CD8-positive, alpha-beta memory T cell (primary cell): ENCODE measurements around the gene EYA2. TPM values are rescaled to one million over a fixed set of nuclear protein-coding genes. Genes with fewer than 3 reads are reported as not detected.

Experiments used
- CTCF ChIA-PET: fragments of 350-600 bp; sonication (Branson Sonifier 250); formaldehyde crosslinking; loops from one replicate; lab custom pipeline; 2021; ENCODE audit warnings: antibody characterized with exemption; lab: Charles Lee
- POLR2A ChIA-PET: fragments of 350-600 bp; sonication (Branson Sonifier 250); formaldehyde crosslinking; loops from one replicate; lab custom pipeline; 2021; ENCODE audit warnings: antibody characterized with exemption; lab: Charles Lee
- DNase-seq, 5 donors: peaks; one replicate each; pipeline versions ENCODE4 v3.0.0 to v3.0.0-alpha.2; 2020 to 2022; ENCODE audit warnings: mixed read lengths in 1 of 5
- H3K27ac ChIP-seq: one replicate; pipeline ENCODE4 v1.7.0; 2013; ENCODE audit warnings: low read depth, mild to moderate bottlenecking, low read length, moderate library complexity
- H3K27me3 ChIP-seq: 2 replicates; pipeline ENCODE4 v1.7.0; 2013; ENCODE audit warnings: low read length, mild to moderate bottlenecking; ENCODE audit not compliant: insufficient read depth, poor library complexity, severe bottlenecking
- H3K36me3 ChIP-seq: 2 replicates; pipeline ENCODE4 v1.7.0; 2013; ENCODE audit warnings: mild to moderate bottlenecking, low read length, moderate library complexity; ENCODE audit not compliant: insufficient read depth
- H3K4me1 ChIP-seq: 2 replicates; pipeline ENCODE4 v1.7.0; 2013; ENCODE audit warnings: mild to moderate bottlenecking, low read length, moderate library complexity; ENCODE audit not compliant: insufficient read depth
- H3K4me3 ChIP-seq: 2 replicates; pipeline ENCODE4 v1.7.0; 2013; ENCODE audit warnings: mild to moderate bottlenecking, low read length
- H3K9me3 ChIP-seq: 2 replicates; pipeline ENCODE4 v1.7.0; 2013; ENCODE audit warnings: mild to moderate bottlenecking, low read length
- H3K27ac Mint-ChIP-seq, 8 donors: one replicate each; pipeline ENCODE4 v1.8.0; 2020 to 2021; ENCODE audit warnings: mixed read lengths in 8 of 8, mild to moderate bottlenecking in 6 of 8, inconsistent platforms in 3 of 8, moderate library complexity in 3 of 8
- H3K27me3 Mint-ChIP-seq, 2 donors: one replicate each; pipeline ENCODE4 v1.8.0; 2020 to 2021; ENCODE audit warnings: mixed read lengths in 2 of 2, mild to moderate bottlenecking in 1 of 2, moderate library complexity in 1 of 2
- H3K36me3 Mint-ChIP-seq, 3 donors: one replicate each; pipeline ENCODE4 v1.8.0; 2020 to 2021; ENCODE audit warnings: mixed read lengths in 3 of 3, inconsistent platforms in 1 of 3, mild to moderate bottlenecking in 1 of 3
- H3K4me1 Mint-ChIP-seq, 3 donors: one replicate each; pipeline ENCODE4 v1.8.0; 2020 to 2021; ENCODE audit warnings: mixed read lengths in 3 of 3, inconsistent platforms in 1 of 3, mild to moderate bottlenecking in 1 of 3
- H3K4me3 Mint-ChIP-seq, 7 donors: one replicate each; pipeline ENCODE4 v1.8.0; 2020 to 2021; ENCODE audit warnings: mixed read lengths in 7 of 7, mild to moderate bottlenecking in 6 of 7, moderate library complexity in 4 of 7, inconsistent platforms in 2 of 7
- H3K9me3 Mint-ChIP-seq, 5 donors: one replicate each; pipeline ENCODE4 v1.8.0; 2020 to 2022; ENCODE audit warnings: mixed read lengths in 5 of 5, mild to moderate bottlenecking in 3 of 5, moderate library complexity in 2 of 5, inconsistent platforms in 1 of 5
- polyA plus RNA-seq: library from polyadenylated mRNA; unstranded; fragments of 300-500 nt; fragmentation: Illumina TruSeq; gene quantifications from one replicate; pipeline ENCODE4 v1.2.3, GENCODE V29; 2021
- total RNA-seq, 2 experiments: library from RNA; stranded (reverse); gene quantifications; one replicate each; pipeline ENCODE4 v1.2.3, GENCODE V29; 2021

EYA2 gene
- total and polyA plus RNA-seq, 3 experiments from 2014 or later = not detected

DNA sequence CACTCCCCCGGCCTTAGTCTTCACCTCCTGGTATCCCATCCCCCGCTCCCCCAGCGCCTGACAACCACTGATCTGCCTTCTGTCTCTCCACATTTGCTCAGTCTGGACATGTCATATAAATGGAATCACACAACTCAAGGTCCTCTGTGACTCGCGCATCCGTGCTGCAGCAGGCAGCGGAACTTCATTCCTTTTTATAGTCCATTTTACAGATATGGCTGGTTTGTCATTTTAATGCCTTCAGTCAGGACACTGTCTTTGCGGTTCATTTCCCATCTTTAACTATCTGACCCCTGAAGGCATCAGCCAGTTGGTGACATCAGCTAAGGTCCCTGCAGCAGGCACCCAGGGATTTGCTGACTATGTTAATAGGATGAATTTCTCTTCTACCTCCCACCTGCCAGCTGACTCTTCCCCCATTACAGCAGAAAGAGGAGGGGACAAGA, 336.2 kb downstream of the EYA2 start:
- H3K4me1 Mint-ChIP-seq = no peaks in the 10 kb centered on the region

DNA sequence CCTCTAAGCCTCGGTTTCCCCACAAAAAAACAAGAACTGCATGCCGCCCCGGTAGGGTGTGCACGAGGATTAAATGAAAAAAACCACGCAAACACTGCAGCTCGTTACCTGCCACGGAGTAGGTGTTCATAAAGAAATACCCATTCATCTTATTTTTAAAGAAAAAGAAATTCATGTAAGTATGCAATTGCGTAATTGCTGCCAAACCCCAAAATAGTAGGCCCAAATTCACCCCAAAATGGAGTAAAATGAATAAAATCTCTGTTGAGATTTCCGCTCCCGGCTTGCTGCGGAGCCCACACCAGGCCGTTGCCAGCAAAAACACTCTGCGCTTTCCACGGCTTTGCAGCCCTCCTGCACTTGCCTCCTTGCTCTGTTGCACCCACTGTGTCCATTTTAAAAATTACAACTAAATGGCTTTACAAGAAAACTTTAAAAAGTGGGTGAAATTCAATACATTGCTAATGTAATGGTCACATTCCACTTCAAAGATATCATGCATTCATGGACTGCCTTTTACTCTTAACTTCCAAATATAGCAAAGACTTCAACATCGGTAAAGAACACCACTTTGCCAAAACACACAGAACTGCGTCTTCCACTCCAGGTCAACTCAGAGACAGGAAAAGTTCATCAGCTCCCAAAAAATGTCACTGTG, 336.9 kb downstream of the EYA2 start:
- CTCF ChIA-PET = interaction anchor here (1.1 to 1.2 kb wide), 2 partner anchors 9 to 153 kb away, joined by 4 read pairs; no protein-coding TSS in a partner anchor
- DNase-seq = no peak
- no peaks in the 10 kb centered on the region for H3K9me3 Mint-ChIP-seq
- no peaks in the 10 kb centered on the region for H3K4me1 ChIP-seq
- H3K27ac Mint-ChIP-seq = peak overlapping the region in 1 of 8 donors; percentile 82
- POLR2A ChIA-PET = no interaction called here
- no peaks in the 10 kb centered on the region for H3K4me1 Mint-ChIP-seq
- H3K36me3 ChIP-seq = peaks cover 53% of the 10 kb centered on the region
- no peaks in the 10 kb centered on the region for H3K27me3 ChIP-seq
- H3K27ac ChIP-seq = no peak overlapping the region
- no peak overlapping the region for H3K4me3 ChIP-seq
- no peaks in the 10 kb centered on the region for H3K9me3 ChIP-seq
- no peaks in the 10 kb centered on the region for H3K27me3 Mint-ChIP-seq
- no peak overlapping the region for H3K4me3 Mint-ChIP-seq
- peaks cover 5 to 86% (median 16%) of the 10 kb centered on the region in 3 donors for H3K36me3 Mint-ChIP-seq

More for the DNA sequence above, 336.2 kb downstream of the EYA2 start:
- DNase-seq = no peak
- Histone ChIP-seq H3K27ac (no peak overlapping the region), H3K4me3 (no peak overlapping the region), H3K27me3 (no peaks in the 10 kb centered on the region), H3K4me1 (no peaks in the 10 kb centered on the region), H3K9me3 (no peaks in the 10 kb centered on the region), H3K36me3 (peaks cover 46% of the 10 kb centered on the region)
- no peak overlapping the region for H3K4me3 Mint-ChIP-seq
- no peaks in the 10 kb centered on the region for H3K27me3 Mint-ChIP-seq
- ChIA-PET POLR2A (no interaction called here), CTCF (no interaction called here)
- peak overlapping the region in 2 of 8 donors; percentile 9 to 82 for H3K27ac Mint-ChIP-seq
- H3K9me3 Mint-ChIP-seq = no peaks in the 10 kb centered on the region
- H3K36me3 Mint-ChIP-seq = peaks cover 5 to 86% (median 15%) of the 10 kb centered on the region in 3 donors

DNA sequence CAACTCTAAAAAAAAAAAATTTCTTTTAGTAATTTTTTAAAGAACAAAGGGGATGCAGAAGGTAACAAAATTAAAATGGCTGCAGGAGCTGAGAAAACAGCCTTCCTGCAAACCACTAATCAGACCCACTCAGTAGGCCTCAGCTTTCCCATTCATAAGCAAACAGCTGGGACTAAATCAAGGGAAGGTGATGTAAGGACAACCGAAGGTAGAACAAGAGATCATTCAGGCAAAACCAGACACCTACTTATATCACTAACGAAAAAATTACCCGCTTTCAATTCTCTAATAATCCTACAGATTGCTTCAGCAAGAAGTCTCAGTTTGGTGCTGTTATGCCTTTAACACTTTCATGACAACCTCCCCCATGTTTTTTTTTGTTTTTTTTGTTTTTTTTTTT, 337.9 kb downstream of the EYA2 start:
- H3K36me3 ChIP-seq = peaks cover 48% of the 10 kb centered on the region
- no peak overlapping the region for H3K4me3 ChIP-seq
- DNase-seq = no peak
- POLR2A ChIA-PET = no interaction called here
- H3K9me3 ChIP-seq = no peaks in the 10 kb centered on the region
- H3K27me3 ChIP-seq = no peaks in the 10 kb centered on the region
- CTCF ChIA-PET = interaction anchor here (1.1 to 1.2 kb wide), 2 partner anchors 10 to 152 kb away, joined by 4 read pairs; no protein-coding TSS in a partner anchor
- H3K4me3 Mint-ChIP-seq = no peak overlapping the region
- no peaks in the 10 kb centered on the region for H3K4me1 Mint-ChIP-seq
- no peak overlapping the region for H3K27ac ChIP-seq
- H3K27ac Mint-ChIP-seq = peak overlapping the region in 3 of 8 donors; percentile 9 to 57 (median 15)
- H3K36me3 Mint-ChIP-seq = peaks cover 5 to 85% (median 13%) of the 10 kb centered on the region in 3 donors
- no peaks in the 10 kb centered on the region for H3K27me3 Mint-ChIP-seq
- H3K9me3 Mint-ChIP-seq = no peaks in the 10 kb centered on the region
- H3K4me1 ChIP-seq = no peaks in the 10 kb centered on the region

DNA sequence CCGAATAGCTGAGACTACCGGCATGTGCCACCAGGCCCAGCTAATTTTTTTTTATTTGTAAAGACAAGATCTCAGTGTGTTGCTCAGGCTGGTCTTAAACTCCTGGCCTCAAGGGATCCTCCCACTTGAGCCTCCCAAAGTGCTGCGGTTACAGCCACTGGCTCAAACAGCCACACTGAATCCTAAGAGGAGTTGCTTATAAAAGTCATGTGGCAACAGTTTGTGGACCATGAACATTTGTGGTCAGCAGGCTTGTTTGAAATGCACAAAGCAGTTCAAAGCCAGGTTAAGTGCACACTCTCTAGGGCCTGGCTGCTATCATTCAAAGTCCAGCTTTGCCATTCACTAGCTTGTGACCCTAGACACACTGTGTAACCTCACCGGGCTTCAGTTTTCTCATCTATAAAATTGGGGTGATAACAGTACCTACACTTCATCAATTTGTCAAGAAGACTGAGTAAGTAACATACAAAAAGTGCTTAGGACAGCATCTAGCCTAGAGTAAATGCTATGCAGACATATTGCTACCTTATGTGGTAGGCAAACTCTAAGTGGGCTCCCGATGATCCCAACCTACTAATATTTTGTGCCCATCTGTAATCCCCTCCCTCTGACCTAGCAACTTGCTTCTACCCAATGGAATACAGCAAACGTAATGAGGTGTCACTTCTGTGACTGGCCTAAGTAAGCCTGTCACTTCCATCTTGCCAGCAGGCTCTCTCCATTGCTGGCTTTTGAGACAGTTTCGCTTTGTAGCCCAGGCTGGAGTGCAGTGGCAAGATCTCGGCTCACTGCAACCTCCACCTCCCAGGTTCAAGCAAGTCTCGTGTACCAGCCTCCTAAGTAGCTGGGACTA, 338.9 kb downstream of the EYA2 start:
- Histone ChIP-seq H3K4me1 (no peaks in the 10 kb centered on the region), H3K36me3 (peaks cover 56% of the 10 kb centered on the region), H3K27me3 (no peaks in the 10 kb centered on the region), H3K4me3 (no peak overlapping the region), H3K9me3 (no peaks in the 10 kb centered on the region), H3K27ac (no peak overlapping the region)
- Mint-ChIP-seq H3K27me3 (no peaks in the 10 kb centered on the region), H3K4me3 (no peak overlapping the region), H3K9me3 (no peaks in the 10 kb centered on the region), H3K36me3 (peaks cover 5 to 86% (median 17%) of the 10 kb centered on the region in 3 donors), H3K27ac (peak overlapping the region in 1 of 8 donors; percentile 82), H3K4me1 (no peaks in the 10 kb centered on the region)
- DNase-seq = no peak
- POLR2A ChIA-PET = no interaction called here
- CTCF ChIA-PET = no interaction called here

DNA sequence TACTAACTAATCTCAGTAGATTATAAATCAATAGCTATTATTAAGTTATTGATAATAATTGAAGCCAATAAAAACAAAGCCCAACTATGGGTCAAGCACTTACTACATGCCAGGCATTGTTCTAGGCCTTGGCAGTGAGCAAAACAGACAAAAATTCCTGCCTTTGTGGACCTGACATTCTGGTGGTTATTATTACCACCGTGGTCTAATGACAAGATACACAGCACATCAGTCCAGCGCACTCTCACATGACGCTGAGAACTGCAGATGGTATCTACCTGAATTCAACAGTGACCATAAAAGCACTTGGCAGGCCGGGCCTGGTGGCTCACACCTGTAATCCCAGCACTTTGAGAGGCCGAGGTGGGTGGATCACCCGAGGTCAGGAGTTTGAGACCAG, 340.5 kb downstream of the EYA2 start:
- POLR2A ChIA-PET = interaction anchor here (0.7 kb wide), 1 partner anchor 12 kb away, joined by 3 read pairs; no protein-coding TSS in a partner anchor
- Histone ChIP-seq H3K27ac (no peak overlapping the region), H3K9me3 (no peaks in the 10 kb centered on the region), H3K27me3 (no peaks in the 10 kb centered on the region), H3K36me3 (peaks cover 52% of the 10 kb centered on the region), H3K4me3 (no peak overlapping the region), H3K4me1 (no peaks in the 10 kb centered on the region)
- peaks cover 0 to 86% (median 21%) of the 10 kb centered on the region in 3 donors for H3K36me3 Mint-ChIP-seq
- H3K27ac Mint-ChIP-seq = no peak overlapping the region
- no peak overlapping the region for H3K4me3 Mint-ChIP-seq
- no peaks in the 10 kb centered on the region for H3K4me1 Mint-ChIP-seq
- no peaks in the 10 kb centered on the region for H3K9me3 Mint-ChIP-seq
- DNase-seq = no peak
- CTCF ChIA-PET = interaction anchor here (1.1 to 1.4 kb wide), 2 partner anchors 30 to 149 kb away, joined by 3 to 4 read pairs; no protein-coding TSS in a partner anchor
- no peaks in the 10 kb centered on the region for H3K27me3 Mint-ChIP-seq

DNA sequence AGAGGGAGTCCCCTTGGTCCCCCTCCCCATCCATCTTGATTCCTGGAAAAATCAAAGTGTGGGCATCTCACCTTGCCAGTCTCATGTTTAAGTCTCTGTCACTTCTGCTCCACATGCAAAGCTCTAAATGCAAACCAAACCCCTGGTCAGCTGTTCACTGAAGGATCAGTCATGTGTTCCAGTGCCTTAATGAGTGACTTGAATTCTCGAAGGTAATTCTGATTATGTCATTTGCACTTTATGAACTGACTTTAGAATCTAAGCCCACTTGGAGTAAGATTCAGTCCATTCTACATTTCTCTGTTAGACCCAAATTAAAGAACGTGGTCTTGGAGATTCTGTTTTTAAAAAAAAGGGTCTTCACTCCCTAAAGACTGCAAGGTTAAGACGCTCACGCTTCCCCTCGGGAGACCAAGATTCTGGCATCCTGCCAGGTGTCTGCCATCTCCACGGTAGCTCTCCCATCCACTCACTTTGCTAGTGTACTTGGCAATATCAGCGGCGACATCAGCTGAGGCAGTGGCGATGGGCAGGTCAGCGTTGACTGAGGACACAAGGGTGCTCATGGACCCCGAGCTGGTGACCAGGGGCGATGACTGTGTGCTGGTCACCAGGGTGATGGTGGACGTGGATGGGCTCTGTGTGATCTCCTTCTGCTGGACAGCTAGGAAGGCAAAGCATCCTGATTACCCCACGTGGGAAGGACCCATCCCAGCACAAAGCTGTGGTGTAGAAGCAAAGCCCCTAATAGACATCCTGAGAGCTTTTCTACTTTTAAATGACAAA, 341.4 kb downstream of the EYA2 start:
- CTCF ChIA-PET = interaction anchor here (1.4 kb wide), 1 partner anchor 31 kb away, joined by 3 read pairs; no protein-coding TSS in a partner anchor
- peaks cover 0 to 79% (median 20%) of the 10 kb centered on the region in 3 donors for H3K36me3 Mint-ChIP-seq
- POLR2A ChIA-PET = no interaction called here

DNA sequence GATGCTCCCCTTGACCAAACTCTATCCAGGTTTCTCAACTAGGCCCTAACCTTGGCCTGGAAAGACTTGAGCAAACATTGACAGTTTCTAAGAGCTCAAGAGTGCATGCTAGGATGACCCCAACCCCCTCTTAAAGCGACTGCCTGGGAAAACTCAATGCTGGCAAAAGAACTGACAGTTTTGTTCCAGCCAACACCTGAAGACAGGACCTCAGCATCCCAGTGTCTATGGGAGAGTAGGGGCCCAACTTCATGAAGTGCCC, 341.9 kb downstream of the EYA2 start:
- CTCF ChIA-PET = interaction anchor here (1.4 kb wide), 1 partner anchor 31 kb away, joined by 3 read pairs; no protein-coding TSS in a partner anchor
- Mint-ChIP-seq H3K4me1 (no peaks in the 10 kb centered on the region), H3K27me3 (no peaks in the 10 kb centered on the region)

More for the DNA sequence above, 341.4 kb downstream of the EYA2 start:
- no peak for DNase-seq
- H3K27me3 Mint-ChIP-seq = no peaks in the 10 kb centered on the region
- Histone ChIP-seq H3K27me3 (no peaks in the 10 kb centered on the region), H3K4me3 (no peak overlapping the region), H3K27ac (no peak overlapping the region), H3K4me1 (no peaks in the 10 kb centered on the region), H3K9me3 (no peaks in the 10 kb centered on the region), H3K36me3 (peaks cover 52% of the 10 kb centered on the region)
- H3K4me3 Mint-ChIP-seq = no peak overlapping the region
- no peaks in the 10 kb centered on the region for H3K9me3 Mint-ChIP-seq
- H3K27ac Mint-ChIP-seq = peak overlapping the region in 1 of 8 donors; percentile 66
- H3K4me1 Mint-ChIP-seq = no peaks in the 10 kb centered on the region

More for the DNA sequence above, 341.9 kb downstream of the EYA2 start:
- no peak for DNase-seq
- Histone ChIP-seq H3K4me3 (no peak overlapping the region), H3K4me1 (no peaks in the 10 kb centered on the region), H3K27me3 (no peaks in the 10 kb centered on the region), H3K27ac (no peak overlapping the region), H3K36me3 (peaks cover 51% of the 10 kb centered on the region), H3K9me3 (no peaks in the 10 kb centered on the region)
- Mint-ChIP-seq H3K27ac (peak overlapping the region in 2 of 8 donors; percentile 5 to 61), H3K36me3 (peaks cover 0 to 77% (median 20%) of the 10 kb centered on the region in 3 donors), H3K4me3 (no peak overlapping the region), H3K9me3 (no peaks in the 10 kb centered on the region)
- POLR2A ChIA-PET = no interaction called here
